ENCODE data around the gene CHRNB4. TPM values are rescaled to one million over a fixed set of nuclear protein-coding genes. Genes with fewer than 3 reads are reported as not detected.

Gene CHRNB4
- total RNA-seq, 1 donor from 2014 or later: not detected

GRCh38 chr15:78629716-78630065 lies 11.3 kb downstream of the CHRNB4 start:
- DNase-seq (no peak), ATAC-seq (ENCODE audit: low read depth) (no peak)
- H3K36me3 Mint-ChIP-seq (ENCODE audit: low read depth): no peaks in the 10 kb centered on the region
- peaks cover 8% of the 10 kb centered on the region for H3K9me3 Mint-ChIP-seq
- no peak overlapping the region for H3K4me3 Mint-ChIP-seq
- no peaks in the 10 kb centered on the region for H3K4me1 Mint-ChIP-seq
- no peak for TF ChIP-seq CTCF (IDR thresholded peaks at IDR 0.05)
- CTCF ChIA-PET: no interaction called here
- no peak overlapping the region for H3K27ac Mint-ChIP-seq
- intact Hi-C loops (cut with micrococcal nuclease): no loop called here
- POLR2A ChIA-PET: no interaction called here
- H3K27me3 Mint-ChIP-seq: peaks cover 25% of the 10 kb centered on the region

- Mint-ChIP-seq H3K27me3 (peaks cover 28% of the 10 kb centered on the region), H3K36me3 (ENCODE audit: low read depth) (no peaks in the 10 kb centered on the region), H3K27ac (no peak overlapping the region), H3K9me3 (peaks cover 8% of the 10 kb centered on the region), H3K4me3 (no peak overlapping the region), H3K4me1 (no peaks in the 10 kb centered on the region)
- POLR2A ChIA-PET: no interaction called here
- no peak for TF ChIP-seq CTCF (IDR thresholded peaks at IDR 0.05)
- CTCF ChIA-PET: no interaction called here
- no peak for DNase-seq
- ATAC-seq (ENCODE audit: low read depth): no peak
- intact Hi-C loops (cut with micrococcal nuclease): no loop called here
These were observed 11.8 kb downstream of the CHRNB4 start for GRCh38 chr15:78629031-78629715.

- Mint-ChIP-seq H3K27me3 (peaks cover 33% of the 10 kb centered on the region), H3K36me3 (ENCODE audit: low read depth) (no peaks in the 10 kb centered on the region), H3K4me1 (no peaks in the 10 kb centered on the region), H3K4me3 (no peak overlapping the region), H3K9me3 (peaks cover 3% of the 10 kb centered on the region), H3K27ac (no peak overlapping the region)
- intact Hi-C loops (cut with micrococcal nuclease): no loop called here
- no peak for TF ChIP-seq CTCF (IDR thresholded peaks at IDR 0.05)
- ATAC-seq (ENCODE audit: low read depth) (no peak), DNase-seq (no peak)
- CTCF ChIA-PET: no interaction called here
- POLR2A ChIA-PET: no interaction called here
These were observed 12.8 kb downstream of the CHRNB4 start for GRCh38 chr15:78628227-78628626.

GRCh38 chr15:78627348-78627747 lies 13.7 kb downstream of the CHRNB4 start:
- Mint-ChIP-seq H3K36me3 (ENCODE audit: low read depth) (no peaks in the 10 kb centered on the region), H3K27ac (no peak overlapping the region), H3K4me1 (no peaks in the 10 kb centered on the region), H3K4me3 (no peak overlapping the region), H3K9me3 (no peaks in the 10 kb centered on the region), H3K27me3 (peaks cover 38% of the 10 kb centered on the region)
- ChIA-PET CTCF (interaction anchor here (0.6 kb wide), 1 partner anchor 82 kb away, joined by 3 read pairs; no protein-coding TSS in a partner anchor), POLR2A (no interaction called here)
- intact Hi-C loops (cut with micrococcal nuclease): no loop called here
- no peak for ATAC-seq (ENCODE audit: low read depth)
- no peak for TF ChIP-seq CTCF (IDR thresholded peaks at IDR 0.05)
- no peak for DNase-seq

GRCh38 chr15:78626381-78626995 lies 14.5 kb downstream of the CHRNB4 start:
- ChIA-PET POLR2A (no interaction called here), CTCF (interaction anchor here (0.6 kb wide), 1 partner anchor 83 kb away, joined by 3 read pairs; no protein-coding TSS in a partner anchor)
- DNase-seq: no peak
- Mint-ChIP-seq H3K27me3 (peaks cover 45% of the 10 kb centered on the region), H3K9me3 (no peaks in the 10 kb centered on the region), H3K4me1 (no peaks in the 10 kb centered on the region), H3K27ac (no peak overlapping the region), H3K4me3 (no peak overlapping the region), H3K36me3 (ENCODE audit: low read depth) (no peaks in the 10 kb centered on the region)
- ATAC-seq (ENCODE audit: low read depth): no peak
- TF ChIP-seq CTCF (IDR thresholded peaks at IDR 0.05): no peak
- intact Hi-C loops (cut with micrococcal nuclease): no loop called here
